Measurements from ENCODE around the gene RNF5.

RNF5 gene

GRCh38 chr6:32195902-32196681, 17.9 kb downstream of the RNF5 start (continued):
- TF ChIP-seq PRDM4 (tag by site-specific recombination; IDR thresholded peaks at IDR 0.05) (peak; percentile 29), ZNF48 (tag by site-specific recombination; IDR thresholded peaks at IDR 0.05) (no peak), ZNF121 (tag by site-specific recombination; IDR thresholded peaks at IDR 0.05) (peak; percentile 10; the same call in 1 of the 2 replicates), ZNF350 (tag by site-specific recombination; IDR thresholded peaks at IDR 0.05) (no peak), MZF1 (tag by site-specific recombination; IDR thresholded peaks at IDR 0.05; ENCODE audit: borderline replicate concordance) (no peak), ZNF529 (tag by site-specific recombination; IDR thresholded peaks at IDR 0.05; ENCODE audit: insufficient replicate concordance) (no peak), ZNF223 (tag by site-specific recombination; IDR thresholded peaks at IDR 0.05) (0 out of 2 replicates have a peak, but pooled peaks have one; percentile 39), ZNF610 (tag by site-specific recombination; IDR thresholded peaks at IDR 0.05; ENCODE audit: borderline replicate concordance) (peak; percentile 82), ZNF629 (tag by site-specific recombination; IDR thresholded peaks at IDR 0.05) (peak; percentile 90), KLF7 (tag by site-specific recombination; IDR thresholded peaks at IDR 0.05; ENCODE audit: borderline replicate concordance) (no peak; the same call in 1 of the 2 replicates), ZBTB44 (tag by site-specific recombination; IDR thresholded peaks at IDR 0.05) (no peak), ZNF2 (tag by site-specific recombination; IDR thresholded peaks at IDR 0.05) (peak; percentile 94), ZSCAN30 (tag by site-specific recombination; IDR thresholded peaks at IDR 0.05) (peak; percentile 43; the same call in 1 of the 2 replicates), ZNF792 (tag by site-specific recombination; IDR thresholded peaks at IDR 0.05) (no peak), ZSCAN5A (tag by site-specific recombination; IDR thresholded peaks at IDR 0.05) (peak; percentile 79; the same call in 1 of the 2 replicates), KLF17 (tag by site-specific recombination; IDR thresholded peaks at IDR 0.05) (peak; percentile 28), ZNF16 (tag by site-specific recombination; IDR thresholded peaks at IDR 0.05; ENCODE audit: low read depth) (no peak), ZNF302 (tag by site-specific recombination; IDR thresholded peaks at IDR 0.05; ENCODE audit: low read depth) (no peak), HOXA7 (CRISPR knock-in tag; IDR thresholded peaks at IDR 0.05; ENCODE audit: borderline replicate concordance) (no peak), PBX3 (CRISPR knock-in tag; IDR thresholded peaks at IDR 0.05) (peak; percentile 77; the same call in 1 of the 2 replicates), ZNF362 (tag by site-specific recombination; IDR thresholded peaks at IDR 0.05) (no peak), REPIN1 (tag by site-specific recombination; IDR thresholded peaks at IDR 0.05; ENCODE audit: low read depth) (peak; percentile 82), ZNF488 (tag by site-specific recombination; IDR thresholded peaks at IDR 0.05) (no peak), ATF2 (tag by site-specific recombination; IDR thresholded peaks at IDR 0.05; ENCODE audit: low read depth) (peak; percentile 98), ZNF843 (tag by site-specific recombination; IDR thresholded peaks at IDR 0.05) (peak; percentile 63; the same call in 1 of the 2 replicates), ZNF571 (tag by site-specific recombination; IDR thresholded peaks at IDR 0.05) (no peak), ZNF621 (tag by site-specific recombination; IDR thresholded peaks at IDR 0.05) (no peak), GFI1B (tag by site-specific recombination; IDR thresholded peaks at IDR 0.05) (0 out of 2 replicates have a peak, but pooled peaks have one; percentile 4)

Measured in HEK293 (cell line).